ENCODE results near the gene CCNG1.

The CCNG1 gene

DNA sequence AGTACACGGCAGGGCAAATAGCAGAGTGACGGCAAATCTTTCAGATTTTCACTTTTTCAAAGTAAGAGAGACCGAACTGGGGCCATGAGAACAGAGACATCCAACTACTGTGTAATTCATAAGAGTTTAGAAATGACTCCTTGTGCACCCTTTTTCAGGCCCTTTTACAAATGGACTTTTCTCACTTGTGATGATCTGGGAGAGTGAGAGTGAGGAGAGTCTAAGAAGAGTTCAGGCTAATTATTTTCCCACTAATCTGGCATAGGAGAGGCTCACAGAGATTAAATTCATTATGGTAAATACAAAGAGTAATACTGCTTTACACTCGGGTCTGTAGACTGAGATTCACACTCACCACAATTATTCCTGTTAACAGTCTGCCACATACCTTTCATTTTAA is 880 bp upstream of the CCNG1 start:
- DNase-seq, result no peak
- Histone ChIP-seq H3K4me3 (ENCODE audit: low read depth in 1 of 2, low read length in 2 of 2) (peak overlapping the region; percentile 30 to 81; a peak in 3 of 4 replicates), H4K20me1 (ENCODE audit: insufficient read depth, low read length) (peaks cover 6% of the 10 kb centered on the region; the same call in 1 of the 2 replicates), H2AFZ (ENCODE audit: low read depth, low read length) (peak overlapping the region; percentile 77), H3K27ac (ENCODE audit: low read length) (peak overlapping the region; percentile 76), H3K9ac (ENCODE audit: low read depth, low read length) (peak overlapping the region; percentile 90), H3K36me3 (ENCODE audit: insufficient read depth, low read length) (peaks cover 25% of the 10 kb centered on the region), H3K79me2 (ENCODE audit: insufficient read depth, low read length) (peaks cover 39% of the 10 kb centered on the region), H3K4me1 (ENCODE audit: insufficient read depth, low read length) (peaks cover 43% of the 10 kb centered on the region), H3K27me3 (ENCODE audit: insufficient read depth, low read length, poor library complexity) (no peaks in the 10 kb centered on the region), H3K9me3 (ENCODE audit: insufficient read depth, low read length, severe bottlenecking) (no peaks in the 10 kb centered on the region), H3K4me2 (ENCODE audit: insufficient read depth, low read length) (peak overlapping the region; percentile 80)
- no peak for ATAC-seq (ENCODE audit: insufficient read depth, low read depth)
- TF ChIP-seq EZH2 (IDR thresholded peaks at IDR 0.05; ENCODE audit: borderline replicate concordance, low read depth, low read length, severe bottlenecking) (no peak), CTCF (IDR thresholded peaks at IDR 0.05; ENCODE audit: borderline replicate concordance, extremely low read depth, low read length, poor library complexity, severe bottlenecking) (no peak)

- TF ChIP-seq EZH2 (IDR thresholded peaks at IDR 0.05; ENCODE audit: borderline replicate concordance, low read depth, low read length, severe bottlenecking), result no peak
- peaks cover 6% of the 10 kb centered on the region; the same call in 1 of the 2 replicates for H4K20me1 ChIP-seq (ENCODE audit: insufficient read depth, low read length)
- H3K27me3 ChIP-seq (ENCODE audit: insufficient read depth, low read length, poor library complexity), result no peaks in the 10 kb centered on the region
- peaks cover 43% of the 10 kb centered on the region for H3K4me1 ChIP-seq (ENCODE audit: insufficient read depth, low read length)
- peak overlapping the region; percentile 77 for H2AFZ ChIP-seq (ENCODE audit: low read depth, low read length)
- peaks cover 29% of the 10 kb centered on the region for H3K36me3 ChIP-seq (ENCODE audit: insufficient read depth, low read length)
- peak overlapping the region; percentile 80 for H3K4me2 ChIP-seq (ENCODE audit: insufficient read depth, low read length)
- no peak for ATAC-seq (ENCODE audit: insufficient read depth, low read depth)
- no peak for DNase-seq
- no peaks in the 10 kb centered on the region for H3K9me3 ChIP-seq (ENCODE audit: insufficient read depth, low read length, severe bottlenecking)
- H3K9ac ChIP-seq (ENCODE audit: low read depth, low read length), result peak overlapping the region; percentile 90
- peak overlapping the region; percentile 30 to 81; a peak in 3 of 4 replicates for H3K4me3 ChIP-seq (ENCODE audit: low read depth in 1 of 2, low read length in 2 of 2)
- peak overlapping the region; percentile 76 for H3K27ac ChIP-seq (ENCODE audit: low read length)
- H3K79me2 ChIP-seq (ENCODE audit: insufficient read depth, low read length), result peaks cover 41% of the 10 kb centered on the region
Observed at GRCh38 chr5:163437011-163437308, 435 bp upstream of the CCNG1 start.

- no peak for DNase-seq
- peaks cover 6% of the 10 kb centered on the region; the same call in 1 of the 2 replicates for H4K20me1 ChIP-seq (ENCODE audit: insufficient read depth, low read length)
- no peaks in the 10 kb centered on the region for H3K9me3 ChIP-seq (ENCODE audit: insufficient read depth, low read length, severe bottlenecking)
- peak overlapping the region; percentile 8 to 35; a peak in 2 of 4 replicates for H3K4me3 ChIP-seq (ENCODE audit: low read depth in 1 of 2, low read length in 2 of 2)
- no peak overlapping the region for H2AFZ ChIP-seq (ENCODE audit: low read depth, low read length)
- H3K9ac ChIP-seq (ENCODE audit: low read depth, low read length), result peak overlapping the region; percentile 33
- no peak for TF ChIP-seq EZH2 (IDR thresholded peaks at IDR 0.05; ENCODE audit: borderline replicate concordance, low read depth, low read length, severe bottlenecking)
- no peaks in the 10 kb centered on the region for H3K27me3 ChIP-seq (ENCODE audit: insufficient read depth, low read length, poor library complexity)
- peaks cover 43% of the 10 kb centered on the region for H3K4me1 ChIP-seq (ENCODE audit: insufficient read depth, low read length)
- H3K4me2 ChIP-seq (ENCODE audit: insufficient read depth, low read length), result peak overlapping the region; percentile 80
- no peak for ATAC-seq (ENCODE audit: insufficient read depth, low read depth)
- peaks cover 46% of the 10 kb centered on the region for H3K79me2 ChIP-seq (ENCODE audit: insufficient read depth, low read length)
- H3K27ac ChIP-seq (ENCODE audit: low read length), result peak overlapping the region; percentile 22; the same call in 1 of the 2 replicates
- H3K36me3 ChIP-seq (ENCODE audit: insufficient read depth, low read length), result peaks cover 49% of the 10 kb centered on the region
Observed at GRCh38 chr5:163439092-163439425, 1.7 kb downstream of the CCNG1 start.

DNA sequence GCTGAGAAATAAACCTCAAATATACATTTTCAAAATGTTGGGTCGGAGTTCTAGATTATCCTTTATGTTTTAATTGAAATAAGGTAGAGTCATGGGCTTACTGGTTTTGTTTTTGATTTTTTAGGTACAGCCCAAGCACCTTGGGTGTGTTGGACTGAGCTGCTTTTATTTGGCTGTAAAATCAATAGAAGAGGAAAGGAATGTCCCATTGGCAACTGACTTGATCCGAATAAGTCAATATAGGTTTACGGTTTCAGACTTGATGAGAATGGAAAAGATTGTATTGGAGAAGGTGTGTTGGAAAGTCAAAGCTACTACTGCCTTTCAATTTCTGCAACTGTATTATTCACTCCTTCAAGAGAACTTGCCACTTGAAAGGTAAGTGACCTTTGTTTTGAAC is 3.6 kb downstream of the CCNG1 start:
- peak overlapping the region; percentile 80; the same call in 1 of the 2 replicates for H3K4me2 ChIP-seq (ENCODE audit: insufficient read depth, low read length)
- ATAC-seq (ENCODE audit: insufficient read depth, low read depth) (no peak), DNase-seq (no peak)
- H3K9me3 ChIP-seq (ENCODE audit: insufficient read depth, low read length, severe bottlenecking), result no peaks in the 10 kb centered on the region
- peaks cover 51% of the 10 kb centered on the region for H3K79me2 ChIP-seq (ENCODE audit: insufficient read depth, low read length)
- H4K20me1 ChIP-seq (ENCODE audit: insufficient read depth, low read length), result peaks cover 6% of the 10 kb centered on the region; the same call in 1 of the 2 replicates
- no peaks in the 10 kb centered on the region for H3K27me3 ChIP-seq (ENCODE audit: insufficient read depth, low read length, poor library complexity)
- no peak overlapping the region for H3K9ac ChIP-seq (ENCODE audit: low read depth, low read length)
- H3K4me3 ChIP-seq (ENCODE audit: low read depth in 1 of 2, low read length in 2 of 2), result no peak overlapping the region
- no peak overlapping the region for H3K27ac ChIP-seq (ENCODE audit: low read length)
- peaks cover 43% of the 10 kb centered on the region for H3K4me1 ChIP-seq (ENCODE audit: insufficient read depth, low read length)
- no peak overlapping the region for H2AFZ ChIP-seq (ENCODE audit: low read depth, low read length)
- H3K36me3 ChIP-seq (ENCODE audit: insufficient read depth, low read length), result peaks cover 66% of the 10 kb centered on the region
- TF ChIP-seq EZH2 (IDR thresholded peaks at IDR 0.05; ENCODE audit: borderline replicate concordance, low read depth, low read length, severe bottlenecking), result no peak
- no peak for TF ChIP-seq CTCF (IDR thresholded peaks at IDR 0.05; ENCODE audit: borderline replicate concordance, extremely low read depth, low read length, poor library complexity, severe bottlenecking)
